ENCODE measurements around the gene GLRB. TPM values are rescaled to one million over a fixed set of nuclear protein-coding genes. Genes with fewer than 3 reads are reported as not detected.

GLRB gene
- total and polyA plus RNA-seq, 12 donors = 3.3 to 23.3 (median 13.1) TPM

- Histone ChIP-seq H3K36me3 (no peaks in the 10 kb centered on the region), H3K27me3 (no peaks in the 10 kb centered on the region), H3K4me1 (no peaks in the 10 kb centered on the region), H3K4me3 (no peak overlapping the region), H3K9me3 (no peaks in the 10 kb centered on the region), H3K27ac (no peak overlapping the region)
- DNase-seq (no peak), ATAC-seq (no peak)
- intact Hi-C loops (cut with DNase I) = no loop called here
- TF ChIP-seq, protein P1, sequence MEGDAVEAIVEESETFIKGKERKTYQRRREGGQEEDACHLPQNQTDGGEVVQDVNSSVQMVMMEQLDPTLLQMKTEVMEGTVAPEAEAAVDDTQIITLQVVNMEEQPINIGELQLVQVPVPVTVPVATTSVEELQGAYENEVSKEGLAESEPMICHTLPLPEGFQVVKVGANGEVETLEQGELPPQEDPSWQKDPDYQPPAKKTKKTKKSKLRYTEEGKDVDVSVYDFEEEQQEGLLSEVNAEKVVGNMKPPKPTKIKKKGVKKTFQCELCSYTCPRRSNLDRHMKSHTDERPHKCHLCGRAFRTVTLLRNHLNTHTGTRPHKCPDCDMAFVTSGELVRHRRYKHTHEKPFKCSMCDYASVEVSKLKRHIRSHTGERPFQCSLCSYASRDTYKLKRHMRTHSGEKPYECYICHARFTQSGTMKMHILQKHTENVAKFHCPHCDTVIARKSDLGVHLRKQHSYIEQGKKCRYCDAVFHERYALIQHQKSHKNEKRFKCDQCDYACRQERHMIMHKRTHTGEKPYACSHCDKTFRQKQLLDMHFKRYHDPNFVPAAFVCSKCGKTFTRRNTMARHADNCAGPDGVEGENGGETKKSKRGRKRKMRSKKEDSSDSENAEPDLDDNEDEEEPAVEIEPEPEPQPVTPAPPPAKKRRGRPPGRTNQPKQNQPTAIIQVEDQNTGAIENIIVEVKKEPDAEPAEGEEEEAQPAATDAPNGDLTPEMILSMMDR (IDR thresholded peaks at IDR 0.05) = no peak
- 79 to 90% methylated on average over 2 of the region's 2 CpGs for WGBS, 2 donors
Measured at GRCh38 chr4:157121401-157121800, 45.5 kb downstream of the GLRB start.

DNA sequence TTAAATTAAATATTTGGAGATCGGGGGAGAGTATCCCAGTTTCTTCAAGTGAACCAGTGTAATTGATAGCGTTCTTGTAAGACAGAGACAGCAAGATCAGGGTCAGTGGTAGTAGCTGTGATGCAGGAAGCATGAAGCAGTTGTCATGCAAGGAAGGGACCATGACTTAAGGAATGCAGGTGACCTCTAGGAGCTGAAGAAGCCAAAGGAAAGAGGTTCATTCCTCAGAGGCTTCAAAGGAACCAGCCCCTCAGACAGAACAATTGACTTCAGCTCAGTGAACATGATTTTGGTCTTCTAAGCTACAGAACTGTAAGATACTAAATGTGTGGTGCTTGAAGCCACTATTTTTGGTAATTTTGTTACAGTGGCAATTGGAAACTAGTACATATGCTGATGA lies 51.6 kb downstream of the GLRB start:
- H3K36me3 ChIP-seq = no peaks in the 10 kb centered on the region
- WGBS, 2 donors = 89 to 90% methylated on average over 2 of the region's 2 CpGs
- intact Hi-C loops (cut with DNase I) = no loop called here

GRCh38 chr4:157128395-157128794 lies 52.4 kb downstream of the GLRB start:
- no peak for DNase-seq
- no peak for ATAC-seq
- no peaks in the 10 kb centered on the region for H3K27me3 ChIP-seq
- no peaks in the 10 kb centered on the region for H3K36me3 ChIP-seq
- intact Hi-C loops (cut with DNase I) = no loop called here
- H3K9me3 ChIP-seq = peaks cover 0 to 3% (median 0%) of the 10 kb centered on the region in 11 donors
- H3K4me3 ChIP-seq = no peak overlapping the region
- TF ChIP-seq, protein P1 (IDR thresholded peaks at IDR 0.05) = peak in 7 of 9 donors; percentile 13 to 58 (median 48)
- H3K27ac ChIP-seq = no peak overlapping the region
- H3K4me1 ChIP-seq = no peaks in the 10 kb centered on the region

More for the DNA sequence above, 51.6 kb downstream of the GLRB start:
- H3K27ac ChIP-seq = no peak overlapping the region
- no peaks in the 10 kb centered on the region for H3K4me1 ChIP-seq
- no peak for DNase-seq
- TF ChIP-seq, protein P1 (IDR thresholded peaks at IDR 0.05) = no peak
- H3K9me3 ChIP-seq = peaks cover 0 to 3% (median 0%) of the 10 kb centered on the region in 11 donors
- H3K27me3 ChIP-seq = no peaks in the 10 kb centered on the region
- ATAC-seq = no peak
- no peak overlapping the region for H3K4me3 ChIP-seq

- no peaks in the 10 kb centered on the region for H3K27me3 ChIP-seq
- DNase-seq (no peak), ATAC-seq (no peak)
- H3K4me1 ChIP-seq = no peaks in the 10 kb centered on the region
- intact Hi-C loops (cut with DNase I) = no loop called here
- TF ChIP-seq, protein P1 (IDR thresholded peaks at IDR 0.05) = no peak
- no peak overlapping the region for H3K4me3 ChIP-seq
- H3K9me3 ChIP-seq = no peaks in the 10 kb centered on the region
- no peak overlapping the region for H3K27ac ChIP-seq
- H3K36me3 ChIP-seq = no peaks in the 10 kb centered on the region
Measured at GRCh38 chr4:157141976-157142375, 66.0 kb downstream of the GLRB start.

GRCh38 chr4:157143369-157143768 lies 67.4 kb downstream of the GLRB start:
- no peak overlapping the region for H3K27ac ChIP-seq
- intact Hi-C loops (cut with DNase I) = no loop called here
- H3K36me3 ChIP-seq = no peaks in the 10 kb centered on the region
- 81 to 84% methylated on average over 4 of the region's 4 CpGs for WGBS, 2 donors
- H3K4me1 ChIP-seq = no peaks in the 10 kb centered on the region
- no peak for ATAC-seq
- no peaks in the 10 kb centered on the region for H3K9me3 ChIP-seq
- H3K27me3 ChIP-seq = no peaks in the 10 kb centered on the region
- no peak overlapping the region for H3K4me3 ChIP-seq
- DNase-seq = no peak
- TF ChIP-seq, protein P1 (IDR thresholded peaks at IDR 0.05) = no peak

Data from heart right ventricle (tissue), 16 donors.